Activated CD8-positive, alpha-beta memory T cell treated with anti-CD3 and anti-CD28 coated beads, Interleukin-2, amount 50 U/mL, for 1 hour (primary cell): ENCODE results near the gene FAM229B.
"Not testable (repeated sequence)": the region's sequence is repeated elsewhere in the genome, so short reads cannot be mapped to it uniquely, and the experiment has no call there.

ENCODE experiments used
- DNase-seq: peaks from one replicate; pipeline ENCODE4 v3.0.0-alpha.2; 2020; ENCODE audit errors: extremely low read depth

FAM229B gene

GRCh38 chr6:112062966-112063365 lies 24.4 kb upstream of the FAM229B start:
- no peak for DNase-seq

DNA sequence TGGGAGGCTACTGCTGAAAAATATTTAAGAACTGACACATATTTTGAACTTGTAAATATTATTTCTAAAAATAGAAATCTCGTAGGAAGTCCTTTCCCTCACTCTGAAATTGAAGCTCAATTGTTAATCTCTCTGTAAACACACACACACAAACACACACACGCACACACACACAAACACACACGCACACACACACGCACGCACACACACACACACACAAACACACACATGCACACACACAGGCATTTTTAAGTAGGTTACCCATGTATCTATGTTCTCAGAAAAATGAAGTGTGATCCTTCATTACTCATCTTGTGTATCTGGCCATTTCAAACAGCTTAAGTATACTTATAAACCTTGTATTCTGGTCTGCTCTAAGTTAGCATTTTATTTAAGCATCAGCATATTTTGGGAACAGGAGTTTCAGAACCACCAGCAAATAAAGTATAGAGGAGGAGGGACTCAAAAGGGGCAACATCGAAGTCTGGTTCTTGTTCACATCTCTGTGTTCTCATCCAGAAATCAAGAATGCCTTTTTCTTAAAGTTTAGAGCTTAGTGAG lies 21.9 kb upstream of the FAM229B start:
- no peak for DNase-seq

DNA sequence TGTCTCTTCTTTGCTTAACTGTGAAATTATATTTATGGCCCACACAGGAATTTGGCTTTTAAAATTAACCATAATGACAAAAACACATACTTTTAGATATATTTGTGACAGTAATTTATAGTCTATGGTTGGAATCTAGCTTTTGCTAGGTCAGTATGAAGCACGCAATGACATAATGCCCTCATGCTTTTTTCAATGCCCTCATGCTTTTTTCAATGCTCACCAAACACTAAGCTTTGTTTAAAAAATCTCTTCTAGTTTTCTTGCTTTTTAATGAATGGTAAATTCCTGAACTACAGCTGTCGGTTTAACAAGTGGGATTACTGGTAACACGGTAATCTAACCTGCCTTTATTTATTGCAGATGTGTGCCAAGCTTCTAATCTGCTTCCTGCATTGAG lies 20.8 kb upstream of the FAM229B start:
- DNase-seq = no peak

DNA sequence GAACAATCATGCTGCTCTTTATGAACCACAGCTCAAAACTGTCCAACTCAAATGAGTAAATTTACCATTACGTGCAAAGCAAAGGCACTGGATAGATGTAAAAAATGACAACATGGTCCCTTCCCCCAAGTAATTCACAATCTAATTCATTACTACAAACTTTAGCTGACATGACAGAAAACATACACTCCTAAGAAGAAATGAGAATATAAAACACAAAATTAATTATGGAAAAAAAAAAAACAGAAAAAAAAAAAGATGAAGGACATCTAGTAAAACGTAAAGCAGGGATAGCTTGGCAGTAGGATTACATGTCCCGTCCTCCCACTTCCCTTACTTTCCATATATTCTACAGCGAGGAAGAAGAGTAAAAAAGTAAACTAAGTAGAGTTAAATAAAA lies 5.8 kb upstream of the FAM229B start:
- DNase-seq = no peak

DNA sequence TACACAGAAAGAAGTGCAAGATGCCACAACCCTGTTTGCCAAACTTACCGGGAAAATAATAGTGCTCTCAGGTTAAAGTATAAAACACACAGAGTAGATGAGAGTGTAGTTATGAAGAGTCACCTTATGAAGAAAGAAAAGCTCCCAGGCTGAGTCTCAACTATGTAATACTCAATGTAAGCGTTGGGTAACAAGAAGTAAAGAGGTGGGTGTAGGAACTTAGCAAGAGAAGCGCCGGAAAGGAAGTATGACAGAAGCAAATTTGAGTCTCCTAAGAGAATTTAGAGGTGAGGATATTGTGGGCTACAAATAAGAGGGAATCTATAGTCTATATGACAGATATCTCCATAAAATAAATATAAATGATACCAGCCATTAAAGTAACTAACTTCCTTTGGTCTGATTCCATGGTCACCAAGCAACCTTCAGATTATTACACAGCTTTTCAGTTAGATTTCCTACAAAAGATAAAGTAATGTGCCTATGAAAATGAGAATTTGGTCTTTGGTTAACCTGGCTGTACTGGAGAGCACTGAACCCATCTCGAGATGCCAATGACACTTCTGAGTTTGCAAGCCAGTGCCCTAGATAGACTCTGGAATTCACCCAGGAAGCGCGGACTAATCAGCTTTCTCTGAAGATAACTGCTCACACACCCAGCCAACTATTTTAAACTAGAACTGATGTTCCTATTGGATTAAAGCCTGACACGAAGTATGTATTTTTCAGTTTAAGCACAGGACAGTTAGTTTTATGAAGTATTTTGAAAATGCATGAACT lies 1.9 kb upstream of the FAM229B start:
- no peak for DNase-seq

DNA sequence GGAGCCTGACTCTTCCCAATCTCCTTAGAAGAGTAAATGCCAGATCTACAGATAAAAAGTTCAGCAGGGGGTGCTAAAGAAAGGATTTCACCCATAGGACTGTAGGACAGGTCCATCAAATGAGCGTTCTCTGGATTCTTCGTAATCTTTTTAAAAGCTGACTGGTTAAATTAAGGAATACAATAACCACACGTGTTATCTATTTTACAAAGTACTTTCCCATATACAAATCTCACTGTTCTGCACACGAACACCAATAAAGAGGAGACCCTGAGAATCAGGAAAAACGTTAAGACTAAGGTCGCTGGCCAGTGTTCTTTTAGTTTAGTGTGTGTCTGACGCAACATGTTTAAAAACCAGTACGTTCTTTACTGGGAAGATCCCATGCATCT lies 651 bp upstream of the FAM229B start:
- no peak for DNase-seq

GRCh38 chr6:112087916-112088315 lies 525 bp downstream of the FAM229B start:
- DNase-seq = no peak

- no peak for DNase-seq
Measured at GRCh38 chr6:112096901-112097300, 9.5 kb downstream of the FAM229B start.

DNA sequence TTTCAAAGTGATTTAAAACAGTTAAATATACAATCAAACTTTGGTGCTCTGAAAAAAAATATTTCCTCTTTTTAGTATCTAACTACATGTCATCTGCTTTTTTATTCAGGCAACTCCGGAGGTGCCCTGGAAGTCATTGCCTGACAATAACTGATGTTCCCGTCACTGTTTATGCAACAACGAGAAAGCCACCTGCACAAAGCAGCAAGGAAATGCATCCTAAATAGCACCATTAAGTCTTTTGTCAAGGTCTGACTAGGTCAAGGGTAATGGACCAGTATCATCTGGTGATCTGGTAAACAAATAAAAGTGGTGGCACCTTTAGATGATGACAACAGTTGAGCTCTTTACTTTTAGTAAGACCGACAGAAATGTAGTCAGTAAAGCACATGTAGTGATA lies 13.2 kb downstream of the FAM229B start:
- no peak for DNase-seq

- DNase-seq = not testable (repeated sequence)
Measured at GRCh38 chr6:112106026-112106425, 18.6 kb downstream of the FAM229B start.

- DNase-seq = no peak
Measured at GRCh38 chr6:112106562-112106961, 19.2 kb downstream of the FAM229B start.

DNA sequence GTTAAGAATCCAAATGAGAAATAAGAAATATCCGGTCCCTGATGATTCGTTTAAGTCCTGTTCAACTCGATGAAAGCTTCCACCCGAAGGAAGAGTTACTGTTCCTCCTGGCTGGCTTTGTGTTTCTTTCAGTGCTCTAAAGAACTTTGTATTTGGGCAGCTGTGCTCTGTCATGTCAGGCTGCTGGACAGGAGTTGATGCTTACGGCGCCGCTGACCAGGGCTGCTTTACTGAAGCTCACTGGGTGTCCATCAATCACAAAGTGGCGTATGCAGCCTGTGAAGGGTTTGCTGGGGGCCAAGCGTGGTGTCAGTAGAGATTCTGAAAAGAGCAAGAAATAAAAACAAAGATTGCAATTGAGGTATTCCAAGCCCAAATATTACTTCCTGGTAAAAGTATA lies 21.9 kb downstream of the FAM229B start:
- DNase-seq = no peak

- no peak for DNase-seq
Measured at GRCh38 chr6:112113431-112113830, 26.0 kb downstream of the FAM229B start.

DNA sequence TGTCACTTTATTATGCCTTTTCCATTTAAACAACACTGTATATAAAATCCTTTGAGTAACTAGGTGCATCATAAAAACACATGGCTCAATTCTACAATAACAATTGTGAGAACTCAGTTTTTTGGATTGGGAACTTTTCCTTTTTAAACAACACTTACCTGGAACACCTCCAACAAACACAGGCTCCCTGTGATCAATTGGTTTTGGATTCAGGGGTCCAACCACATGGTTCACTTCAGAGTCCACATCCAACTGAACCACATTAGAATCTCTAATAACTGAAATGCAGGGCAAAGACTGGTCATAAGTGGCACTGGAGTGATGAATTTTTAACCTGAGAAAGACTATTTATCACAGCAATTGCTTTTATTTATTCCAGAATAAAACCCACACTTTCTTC lies 26.5 kb downstream of the FAM229B start:
- no peak for DNase-seq

DNA sequence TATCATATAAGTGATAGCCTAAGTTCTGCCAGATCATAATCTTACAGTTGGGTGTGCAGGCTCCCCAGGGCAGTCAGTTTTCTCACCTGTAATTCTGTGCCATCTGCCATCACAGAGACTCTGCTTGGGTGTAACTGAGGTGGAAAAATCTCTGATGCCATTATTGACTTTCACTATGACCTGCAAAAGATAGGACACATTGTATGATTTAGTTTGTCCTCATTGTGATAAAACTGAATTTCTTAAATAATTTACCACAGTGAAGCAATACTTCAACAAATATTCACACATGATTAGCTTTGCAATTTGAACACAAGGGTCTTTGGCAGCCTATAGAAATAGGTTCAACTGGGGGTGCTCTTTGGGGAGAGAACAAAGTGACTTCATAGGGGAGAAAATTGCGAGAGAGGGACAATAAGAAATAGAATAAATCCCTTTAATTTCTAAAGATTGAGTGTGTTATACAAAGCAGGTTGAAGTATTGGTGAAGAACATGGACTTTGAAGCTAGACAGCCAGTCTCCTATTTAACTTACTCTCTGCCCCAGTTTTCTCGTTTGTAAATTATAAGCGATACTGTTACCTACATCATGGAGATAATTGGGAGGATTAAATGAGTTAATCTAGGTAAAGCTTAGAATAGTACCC lies 27.3 kb downstream of the FAM229B start:
- no peak for DNase-seq

DNA sequence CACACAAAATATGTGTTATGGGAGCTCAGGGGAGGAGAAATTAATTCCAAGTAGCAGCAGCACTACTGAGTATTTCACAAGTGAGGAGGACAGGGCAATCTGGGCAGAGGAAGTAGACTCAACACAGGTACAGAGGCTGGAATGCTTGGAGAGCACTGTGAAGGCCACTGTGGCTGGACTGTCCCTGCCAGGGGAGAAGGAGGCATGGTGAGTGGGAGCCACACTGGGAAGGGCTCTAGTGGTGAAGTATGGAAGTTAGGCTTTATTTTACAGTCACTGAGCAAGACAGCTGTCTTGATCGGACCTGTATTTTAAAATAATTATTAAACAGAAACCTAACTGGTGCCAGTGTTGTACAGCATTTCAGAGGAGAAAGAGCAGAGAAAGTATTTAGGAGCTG lies 28.8 kb downstream of the FAM229B start:
- no peak for DNase-seq

- no peak for DNase-seq
Measured at GRCh38 chr6:112117554-112117953, 30.2 kb downstream of the FAM229B start.

GRCh38 chr6:112118034-112118433 lies 30.6 kb downstream of the FAM229B start:
- no peak for DNase-seq

DNA sequence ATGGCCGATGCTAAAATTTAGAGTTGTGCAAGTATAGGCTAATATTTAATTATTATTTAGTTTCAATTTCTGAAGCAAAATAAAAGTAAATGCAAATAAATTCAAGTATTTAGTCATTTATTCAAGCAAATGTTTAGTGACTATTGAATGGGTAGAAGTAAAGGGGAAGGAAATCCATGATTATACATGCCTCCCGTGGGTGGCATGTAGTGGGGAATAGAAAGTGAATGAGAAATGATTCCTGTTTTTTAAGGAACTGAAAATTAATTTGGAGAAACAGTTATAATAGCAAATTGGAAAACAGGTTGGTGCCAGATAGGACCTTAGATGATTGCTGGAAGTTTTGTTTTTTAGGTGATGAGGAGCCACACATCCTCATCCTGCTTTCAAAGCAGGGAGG lies 35.4 kb downstream of the FAM229B start:
- DNase-seq = no peak

DNA sequence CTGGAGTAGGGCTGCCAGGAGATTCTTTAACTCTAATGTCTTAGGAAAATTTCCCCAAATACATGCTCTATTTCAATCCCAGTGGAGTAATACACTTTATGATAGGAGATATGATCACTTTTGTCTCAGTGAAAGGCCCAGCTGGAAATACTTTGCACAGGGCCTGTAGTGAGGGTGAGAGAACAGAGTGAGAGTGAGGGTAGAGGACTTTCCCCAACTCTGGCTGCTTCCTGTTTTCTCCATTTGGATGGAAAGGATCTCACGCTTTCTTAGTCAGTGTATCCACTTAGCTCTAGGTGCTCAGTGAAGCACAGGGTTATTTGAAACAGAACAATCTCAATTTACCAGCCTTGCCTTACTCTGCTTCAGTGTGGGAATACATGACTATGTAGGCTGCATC lies 36.6 kb downstream of the FAM229B start:
- DNase-seq = no peak

DNA sequence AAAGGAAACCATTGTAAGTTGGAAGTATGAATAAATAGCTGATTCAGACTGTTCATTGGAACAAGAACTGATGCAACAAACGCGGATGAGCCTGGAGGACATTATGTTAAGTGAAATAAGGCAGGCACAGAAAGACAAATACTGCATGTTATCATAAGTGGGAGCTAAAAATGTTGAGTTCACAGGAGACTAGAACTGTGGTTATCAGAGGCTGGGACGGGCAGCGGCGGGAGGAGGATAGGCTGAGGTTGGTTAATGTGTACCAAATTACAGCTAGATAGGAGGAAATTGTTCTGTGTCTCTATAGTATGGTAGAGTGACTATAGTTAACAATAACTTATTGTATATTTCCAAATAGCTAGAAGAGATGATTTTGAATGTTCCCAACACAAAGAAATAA lies 40.8 kb downstream of the FAM229B start:
- no peak for DNase-seq

GRCh38 chr6:112130878-112131277 lies 43.5 kb downstream of the FAM229B start:
- no peak for DNase-seq

GRCh38 chr6:112139052-112139451 lies 51.7 kb downstream of the FAM229B start:
- DNase-seq = no peak
